ENCODE results near the gene TRIP6.
"Not testable (repeated sequence)": the region's sequence is repeated elsewhere in the genome, so short reads cannot be mapped to it uniquely, and the experiment has no call there.

Gene TRIP6

DNA sequence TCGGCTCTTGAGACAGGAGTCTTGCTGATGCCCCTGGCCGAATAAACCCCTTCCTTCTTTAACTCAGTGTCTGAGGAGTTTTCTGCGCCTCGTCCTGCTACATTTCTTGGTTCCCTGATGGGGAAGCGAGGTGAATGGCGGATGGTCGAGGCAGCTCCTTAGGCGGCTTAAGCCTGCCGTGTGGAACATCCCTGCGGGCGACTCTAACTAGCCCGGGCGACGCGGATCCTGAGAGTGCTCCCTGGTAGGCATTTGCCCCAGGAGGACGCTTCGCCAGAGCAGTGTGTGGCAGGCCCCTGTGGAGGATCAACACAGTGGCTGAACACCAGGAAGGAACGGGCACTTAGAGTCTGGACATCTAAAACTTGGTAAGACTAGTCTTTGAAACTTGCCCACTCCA, 27.8 kb upstream of the TRIP6 start:
- no peak for DNase-seq

DNA sequence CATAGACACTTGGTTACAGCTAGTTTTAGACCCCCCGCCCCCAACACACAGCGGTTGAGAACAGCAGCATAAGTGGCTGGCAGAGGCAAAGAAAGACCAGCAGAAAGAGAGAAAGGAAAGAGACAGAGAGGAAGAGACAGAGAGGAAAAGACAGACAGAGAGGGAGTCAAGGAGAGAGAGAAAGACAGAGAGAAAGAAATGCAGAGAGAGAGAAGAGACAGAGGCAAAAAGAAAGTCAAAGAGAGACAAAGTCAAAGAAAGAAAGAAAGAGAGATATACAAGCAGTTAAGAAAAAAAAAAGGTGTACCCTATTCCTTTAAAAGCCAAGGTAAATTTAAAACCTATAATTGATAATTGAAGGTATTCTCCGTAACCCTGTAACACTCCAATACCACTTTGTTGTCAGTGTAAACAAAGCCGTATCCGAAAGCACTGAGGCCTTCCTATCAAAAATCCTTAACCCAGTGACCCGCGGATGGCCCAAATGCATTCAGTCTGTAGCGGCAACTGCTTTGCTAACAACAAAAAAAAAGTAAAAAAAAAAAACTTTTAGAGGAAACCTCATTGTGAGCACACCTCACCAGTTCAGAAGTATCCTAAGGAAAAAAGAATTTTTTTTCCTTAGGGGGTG, 26.6 kb upstream of the TRIP6 start:
- no peak for DNase-seq

DNA sequence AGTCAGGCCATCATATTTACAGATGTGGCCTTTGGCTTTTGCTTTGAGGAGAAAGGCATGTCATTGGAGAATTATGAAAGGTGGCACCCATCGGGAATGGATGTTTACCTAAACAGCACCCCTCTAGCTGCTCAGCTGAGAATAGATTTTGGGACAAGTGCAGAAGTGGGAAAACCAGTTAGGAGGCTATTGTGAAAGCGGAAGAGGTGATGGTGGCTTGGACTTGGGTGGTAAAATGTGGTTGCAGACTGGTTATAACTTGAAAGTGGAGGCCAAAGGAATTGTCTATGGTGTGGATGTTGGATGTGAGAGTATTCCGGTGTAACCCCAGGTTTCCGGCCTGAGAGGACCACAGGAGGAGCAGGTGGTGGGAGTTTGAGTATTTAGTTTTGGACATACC, 19.8 kb upstream of the TRIP6 start:
- no peak for DNase-seq

DNA sequence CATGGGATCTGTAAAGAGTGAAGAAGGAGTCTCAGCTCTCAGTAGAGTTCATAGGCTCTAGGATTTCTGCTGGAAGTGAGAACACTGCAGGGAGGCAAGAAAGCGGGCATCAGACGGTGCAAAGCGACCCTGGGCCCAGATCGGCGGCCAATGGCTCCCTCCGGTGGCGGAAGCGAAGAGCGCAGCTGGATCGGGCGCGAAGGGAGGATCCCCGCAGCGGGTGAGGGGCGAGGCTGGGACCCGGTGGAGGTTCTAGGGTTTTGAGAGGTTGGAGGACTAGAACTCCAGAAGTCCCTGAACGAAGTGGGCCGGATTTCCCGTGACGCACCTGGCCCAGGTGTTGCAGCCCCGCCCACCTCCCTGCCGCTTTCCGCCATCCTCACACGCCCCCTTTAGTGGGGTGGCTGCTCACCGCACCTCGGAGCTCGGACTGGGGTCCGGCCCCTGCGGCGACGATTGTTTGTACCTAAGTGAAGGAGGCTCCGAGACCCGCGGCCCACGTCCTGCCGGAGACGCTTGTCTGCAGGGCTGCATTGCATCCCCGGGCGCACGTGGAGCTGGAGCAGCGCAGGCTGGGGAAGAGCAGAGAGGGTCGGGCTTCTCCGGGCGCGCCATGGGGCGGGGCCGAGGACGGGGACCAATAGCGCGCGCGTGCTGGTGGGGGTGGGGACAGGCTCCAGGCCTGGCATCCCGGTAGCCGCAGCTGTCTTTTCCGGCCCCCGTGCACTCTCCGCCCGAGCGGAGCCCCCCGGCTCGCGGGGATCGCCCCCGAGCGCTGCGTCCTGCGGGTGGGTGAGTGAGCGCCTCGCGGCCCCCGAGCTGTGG, 14.9 kb upstream of the TRIP6 start, which contains the start of gene SLC12A9:
TSS of gene SLC12A9 (plus strand) at position 666 of the 825 bp plus-strand sequence. CDS start 1,485 bp downstream, outside the sequence.
- DNase-seq = no peak

DNA sequence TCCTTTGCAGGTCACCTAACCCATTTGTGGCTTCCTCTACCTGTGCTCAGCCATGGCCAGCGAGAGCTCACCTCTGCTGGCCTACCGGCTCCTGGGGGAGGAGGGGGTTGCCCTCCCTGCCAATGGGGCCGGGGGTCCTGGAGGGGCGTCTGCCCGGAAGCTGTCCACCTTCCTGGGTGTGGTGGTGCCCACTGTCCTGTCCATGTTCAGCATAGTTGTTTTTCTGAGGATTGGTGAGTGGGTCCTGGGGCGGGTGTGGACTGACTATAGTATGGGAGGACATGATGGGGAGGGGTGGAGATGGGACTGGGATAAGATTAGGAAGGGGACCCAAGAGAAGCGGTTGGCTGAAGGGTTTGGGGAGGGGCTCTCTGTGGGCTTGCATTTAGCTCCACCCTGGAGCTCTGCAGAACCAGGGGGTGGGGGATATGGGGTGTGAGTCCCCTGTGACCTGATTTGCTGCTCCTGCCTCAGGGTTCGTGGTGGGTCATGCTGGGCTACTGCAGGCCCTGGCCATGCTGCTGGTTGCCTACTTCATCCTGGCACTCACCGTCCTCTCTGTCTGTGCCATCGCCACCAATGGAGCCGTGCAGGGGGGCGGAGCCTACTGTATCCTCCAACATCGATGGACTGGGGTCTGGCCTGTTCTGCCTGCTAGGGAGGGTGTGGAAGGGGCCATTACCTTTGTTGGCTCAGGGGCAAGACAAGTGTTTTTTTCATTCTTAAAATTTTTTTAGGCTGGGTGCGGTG, 12.9 kb upstream of the TRIP6 start:
- DNase-seq = no peak

DNA sequence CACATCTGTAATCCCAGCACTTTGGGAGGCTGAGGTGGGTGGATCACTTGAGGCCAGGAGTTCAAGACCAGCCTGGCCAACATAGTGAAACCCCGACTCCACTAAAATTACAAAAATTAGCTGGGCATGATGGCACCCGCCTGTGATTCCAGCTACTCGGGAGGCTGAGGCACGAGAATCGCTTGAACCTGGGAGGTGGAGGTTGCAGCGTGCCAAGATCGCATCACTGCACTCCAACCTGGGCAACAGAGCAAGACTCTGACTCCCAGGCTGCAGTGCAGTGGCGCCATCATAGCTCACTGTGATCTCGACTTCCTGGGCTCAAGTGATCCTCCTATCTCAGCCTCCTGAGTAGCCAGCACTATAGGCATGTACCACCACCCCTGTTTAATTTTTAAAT, 12.3 kb upstream of the TRIP6 start:
- DNase-seq = not testable (repeated sequence)

DNA sequence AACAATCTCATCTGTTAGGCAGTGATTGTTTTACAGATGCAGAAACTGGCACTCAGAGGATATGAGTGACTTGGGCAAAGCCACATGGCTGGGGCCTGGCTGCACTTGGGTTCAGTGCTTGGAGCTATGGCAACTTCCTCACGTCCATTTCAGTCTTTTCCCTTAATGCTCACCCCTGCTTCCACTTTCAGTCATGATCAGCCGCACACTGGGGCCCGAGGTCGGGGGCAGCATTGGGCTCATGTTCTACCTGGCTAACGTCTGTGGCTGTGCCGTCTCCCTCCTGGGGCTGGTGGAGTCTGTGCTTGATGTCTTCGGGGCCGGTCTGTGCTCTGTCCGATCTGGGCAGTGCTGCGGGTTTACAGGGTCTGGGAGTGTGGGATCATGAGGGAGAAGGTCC, 11.7 kb upstream of the TRIP6 start:
- no peak for DNase-seq

DNA sequence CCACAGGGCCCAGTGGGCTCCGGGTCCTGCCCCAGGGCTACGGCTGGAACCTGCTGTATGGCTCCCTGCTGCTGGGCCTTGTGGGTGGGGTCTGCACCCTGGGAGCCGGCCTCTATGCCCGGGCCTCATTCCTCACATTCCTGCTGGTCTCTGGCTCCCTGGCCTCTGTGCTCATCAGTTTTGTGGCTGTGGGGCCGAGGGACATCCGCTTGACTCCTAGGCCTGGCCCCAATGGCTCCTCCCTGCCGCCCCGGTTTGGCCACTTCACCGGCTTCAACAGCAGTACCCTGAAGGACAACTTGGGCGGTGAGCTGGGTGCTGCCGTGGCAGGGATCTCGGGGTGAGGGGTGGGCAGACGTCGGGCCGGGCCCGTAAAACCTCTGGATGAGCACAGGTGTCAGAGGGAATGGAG, 10.3 kb upstream of the TRIP6 start:
- no peak for DNase-seq

DNA sequence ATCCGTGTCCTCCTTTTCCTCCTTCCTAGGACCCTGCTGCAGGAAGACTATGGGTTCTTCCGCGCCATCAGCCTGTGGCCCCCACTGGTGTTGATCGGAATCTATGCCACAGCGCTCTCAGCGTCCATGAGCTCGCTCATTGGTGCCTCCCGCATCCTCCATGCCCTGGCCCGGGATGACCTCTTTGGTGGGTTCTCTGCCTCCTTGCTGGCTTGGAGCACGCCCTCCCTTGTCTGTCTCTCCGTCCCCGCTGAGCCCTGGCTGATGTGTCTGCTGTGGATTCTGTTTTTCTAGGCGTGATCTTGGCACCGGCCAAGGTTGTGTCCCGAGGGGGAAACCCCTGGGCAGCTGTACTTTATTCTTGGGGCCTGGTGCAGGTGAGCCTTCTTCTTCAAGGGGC, 7.3 kb upstream of the TRIP6 start:
- DNase-seq = no peak

DNA sequence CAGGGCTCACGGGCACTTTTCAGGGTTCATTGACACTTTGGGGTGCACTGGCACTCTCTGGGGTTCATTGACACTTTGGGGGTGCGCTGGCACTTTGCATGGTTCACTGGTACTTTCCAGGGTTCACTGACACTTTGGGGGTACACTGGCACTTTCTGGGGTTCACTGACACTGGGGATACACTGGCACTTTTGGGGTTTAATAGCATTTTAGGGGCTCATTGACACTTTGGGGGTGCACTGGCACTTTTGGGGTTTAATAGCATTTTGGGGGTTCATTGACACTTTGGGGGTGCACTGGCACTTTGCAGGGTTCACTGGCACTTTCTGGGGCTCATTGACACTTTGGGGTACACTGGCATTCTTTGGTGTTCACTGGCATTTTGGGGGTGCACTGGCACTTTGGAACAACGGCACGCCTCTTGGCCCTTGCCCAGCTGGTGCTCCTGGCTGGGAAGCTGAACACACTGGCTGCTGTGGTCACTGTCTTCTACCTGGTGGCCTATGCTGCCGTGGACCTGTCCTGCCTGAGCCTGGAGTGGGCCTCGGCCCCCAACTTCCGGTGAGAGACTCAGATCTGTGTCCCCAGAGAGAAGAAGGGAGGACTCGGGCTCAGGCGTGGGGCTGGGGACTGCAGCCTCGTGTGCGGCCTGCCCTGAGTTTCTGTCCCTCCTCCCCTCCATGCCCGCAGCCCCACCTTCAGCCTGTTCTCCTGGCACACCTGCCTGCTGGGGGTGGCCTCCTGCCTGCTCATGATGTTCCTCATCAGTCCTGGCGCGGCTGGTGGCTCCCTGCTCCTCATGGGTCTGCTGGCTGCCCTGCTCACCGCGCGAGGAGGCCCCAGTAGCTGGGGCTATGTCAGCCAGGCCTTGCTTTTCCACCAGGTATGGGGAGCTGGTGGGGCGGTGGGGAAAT, 6.2 kb upstream of the TRIP6 start:
- no peak for DNase-seq

DNA sequence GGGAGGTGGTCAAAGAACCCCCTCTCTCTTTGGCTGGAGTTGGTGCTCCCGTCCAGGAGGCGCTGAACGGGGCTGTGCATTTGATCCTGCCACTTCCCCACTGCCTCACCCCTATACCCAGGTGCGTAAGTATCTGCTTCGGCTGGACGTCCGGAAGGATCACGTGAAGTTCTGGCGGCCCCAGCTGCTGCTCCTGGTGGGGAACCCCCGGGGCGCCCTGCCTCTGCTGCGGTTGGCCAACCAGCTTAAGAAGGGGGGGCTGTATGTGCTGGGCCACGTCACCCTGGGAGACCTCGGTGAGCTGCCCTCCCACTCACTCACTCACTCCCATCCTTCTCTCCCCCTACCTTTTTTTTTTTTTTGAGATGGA, 5.6 kb upstream of the TRIP6 start:
- no peak for DNase-seq

DNA sequence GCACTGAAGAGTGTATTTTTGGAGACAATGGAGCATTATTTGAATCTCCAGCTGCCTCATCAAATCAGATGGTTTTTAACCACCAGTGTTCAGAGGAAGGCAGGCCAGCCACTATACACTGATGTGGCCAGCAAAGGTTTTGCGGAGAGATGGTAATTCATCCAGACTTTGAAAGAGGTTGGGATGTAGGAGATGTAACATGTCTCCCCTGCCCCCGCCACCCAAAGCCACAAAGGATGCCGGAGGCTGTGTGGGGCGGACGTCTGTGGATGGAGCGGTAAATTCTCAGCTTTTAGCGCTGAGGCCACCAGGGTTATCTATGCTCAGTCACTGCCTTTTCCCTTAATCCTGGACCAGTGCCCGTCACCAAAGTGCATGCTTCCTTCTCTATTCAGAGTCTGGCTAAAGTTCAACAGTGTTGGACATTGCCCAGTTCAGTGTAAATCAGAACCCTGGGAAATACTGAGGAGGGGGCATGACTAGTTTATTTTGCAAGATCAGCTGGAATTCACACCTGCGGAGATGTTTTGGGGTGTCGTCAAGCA, 3.7 kb upstream of the TRIP6 start:
- DNase-seq = no peak

DNA sequence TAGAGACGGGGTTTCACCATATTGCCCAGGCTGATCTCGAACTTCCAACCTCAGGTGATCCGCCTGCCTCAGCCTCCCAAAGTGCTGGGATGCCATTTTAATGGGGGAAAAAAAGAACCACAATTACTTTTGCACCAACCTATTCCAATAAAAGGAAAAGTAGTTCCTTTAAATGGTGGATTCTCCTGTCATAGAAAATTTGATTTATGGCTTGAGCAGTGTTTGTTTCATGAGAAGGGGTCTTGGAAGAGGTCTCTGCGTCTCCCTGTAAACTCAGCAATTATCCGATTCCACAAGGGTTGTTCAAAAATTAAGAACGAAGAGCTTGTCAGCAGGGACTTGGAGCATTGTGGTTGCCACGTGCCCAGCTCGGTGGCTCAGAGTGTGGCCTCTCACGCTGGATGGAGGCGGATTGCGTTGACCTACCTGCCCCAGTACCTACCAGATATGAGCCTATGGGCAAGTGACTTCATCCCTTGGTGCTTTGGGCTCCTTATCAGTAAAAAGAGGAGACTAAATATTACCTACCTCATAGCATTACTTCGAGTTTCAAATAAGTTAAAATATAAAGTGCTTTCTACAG, 2.8 kb upstream of the TRIP6 start:
- no peak for DNase-seq

DNA sequence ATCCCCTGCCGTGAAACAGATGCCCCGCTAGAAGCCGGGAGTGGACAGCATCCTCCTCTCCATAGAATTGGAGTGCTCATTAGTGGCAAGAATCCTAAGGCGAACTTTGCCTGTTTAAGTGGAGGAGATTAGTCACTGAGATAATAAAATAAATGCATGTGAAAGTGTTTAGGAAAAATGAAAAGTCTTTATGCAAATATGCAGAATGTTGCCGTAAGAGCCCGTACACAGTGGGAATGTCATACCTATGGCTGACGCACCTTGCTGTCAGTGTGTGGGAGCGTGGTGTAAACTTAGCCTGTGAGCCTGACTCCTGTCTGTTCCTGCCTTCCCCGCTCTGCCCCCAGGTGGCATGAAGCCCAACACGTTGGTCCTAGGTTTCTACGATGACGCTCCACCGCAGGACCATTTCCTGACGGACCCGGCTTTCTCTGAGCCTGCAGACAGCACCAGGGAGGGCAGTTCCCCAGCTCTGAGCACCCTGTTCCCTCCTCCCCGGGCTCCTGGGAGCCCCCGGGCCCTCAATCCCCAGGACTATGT, 1.7 kb upstream of the TRIP6 start:
- DNase-seq = no peak

DNA sequence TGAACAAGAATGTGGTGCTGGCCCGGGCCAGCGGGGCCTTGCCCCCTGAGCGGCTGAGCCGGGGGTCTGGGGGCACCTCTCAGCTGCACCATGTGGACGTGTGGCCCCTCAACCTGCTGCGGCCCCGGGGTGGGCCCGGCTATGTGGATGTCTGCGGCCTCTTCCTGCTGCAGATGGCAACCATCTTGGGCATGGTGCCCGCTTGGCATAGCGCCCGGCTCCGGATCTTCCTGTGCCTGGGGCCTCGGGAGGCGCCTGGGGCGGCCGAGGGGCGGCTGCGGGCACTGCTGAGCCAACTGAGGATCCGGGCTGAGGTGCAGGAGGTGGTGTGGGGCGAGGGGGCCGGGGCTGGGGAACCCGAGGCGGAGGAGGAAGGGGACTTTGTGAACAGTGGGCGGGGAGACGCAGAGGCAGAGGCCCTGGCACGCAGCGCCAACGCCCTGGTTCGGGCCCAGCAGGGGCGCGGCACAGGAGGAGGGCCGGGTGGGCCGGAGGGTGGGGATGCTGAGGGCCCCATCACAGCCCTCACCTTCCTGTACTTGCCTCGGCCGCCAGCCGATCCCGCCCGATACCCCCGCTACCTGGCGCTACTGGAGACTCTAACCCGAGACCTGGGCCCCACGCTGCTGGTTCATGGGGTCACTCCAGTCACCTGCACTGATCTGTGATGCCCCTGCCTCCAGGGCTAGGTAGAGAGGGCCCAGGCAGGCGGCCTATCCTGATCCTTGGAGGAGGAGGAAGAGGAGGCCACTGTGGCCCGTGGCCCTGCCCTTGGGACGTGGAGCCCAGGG, 1.1 kb upstream of the TRIP6 start:
- DNase-seq = no peak

DNA sequence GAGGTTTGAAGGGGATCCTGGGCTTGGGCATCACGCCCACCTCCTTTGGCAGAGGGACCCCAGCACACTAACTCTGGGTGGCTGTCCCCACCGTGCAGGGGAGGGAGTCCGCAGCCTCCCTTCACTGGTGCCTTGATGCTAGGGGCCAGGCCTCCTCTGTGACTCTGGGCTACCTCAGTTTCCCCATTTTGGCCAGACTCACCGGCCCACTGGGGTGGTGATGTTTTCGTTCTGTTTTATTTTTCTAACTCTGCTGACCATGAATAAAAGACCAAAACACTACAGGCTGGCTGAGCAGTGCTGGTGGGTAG, 503 bp upstream of the TRIP6 start:
- DNase-seq = no peak

DNA sequence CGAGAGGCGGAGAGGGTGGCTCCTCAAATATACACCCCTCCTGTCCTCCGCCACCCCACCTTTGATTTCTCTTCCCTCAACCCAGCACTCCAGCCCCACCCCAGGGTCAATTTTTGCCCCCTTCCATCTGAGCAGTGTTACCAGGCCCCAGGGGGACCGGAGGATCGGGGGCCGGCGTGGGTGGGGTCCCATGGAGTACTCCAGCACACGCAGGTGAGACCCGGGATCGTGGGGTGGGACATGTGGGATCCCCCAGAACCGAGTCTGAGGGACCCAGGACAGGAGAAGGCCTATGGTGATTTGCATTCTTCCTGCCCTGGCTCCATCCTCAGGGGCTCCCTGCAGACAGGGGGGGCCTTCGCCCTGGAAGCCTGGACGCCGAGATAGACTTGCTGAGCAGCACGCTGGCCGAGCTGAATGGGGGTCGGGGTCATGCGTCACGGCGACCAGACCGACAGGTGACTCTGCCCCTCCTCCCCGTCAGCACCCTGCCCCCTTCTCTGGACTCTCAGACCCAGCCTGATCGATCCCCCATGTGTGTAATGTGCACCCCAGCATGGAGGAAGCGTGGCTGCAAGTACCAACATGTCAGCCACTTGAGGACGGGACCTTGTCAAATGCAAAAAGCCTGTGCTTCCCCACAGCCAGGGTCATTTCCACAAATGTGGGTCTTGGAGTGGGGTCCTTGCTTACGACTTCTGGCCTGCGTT, 744 bp downstream of the TRIP6 start:
- DNase-seq = no peak

DNA sequence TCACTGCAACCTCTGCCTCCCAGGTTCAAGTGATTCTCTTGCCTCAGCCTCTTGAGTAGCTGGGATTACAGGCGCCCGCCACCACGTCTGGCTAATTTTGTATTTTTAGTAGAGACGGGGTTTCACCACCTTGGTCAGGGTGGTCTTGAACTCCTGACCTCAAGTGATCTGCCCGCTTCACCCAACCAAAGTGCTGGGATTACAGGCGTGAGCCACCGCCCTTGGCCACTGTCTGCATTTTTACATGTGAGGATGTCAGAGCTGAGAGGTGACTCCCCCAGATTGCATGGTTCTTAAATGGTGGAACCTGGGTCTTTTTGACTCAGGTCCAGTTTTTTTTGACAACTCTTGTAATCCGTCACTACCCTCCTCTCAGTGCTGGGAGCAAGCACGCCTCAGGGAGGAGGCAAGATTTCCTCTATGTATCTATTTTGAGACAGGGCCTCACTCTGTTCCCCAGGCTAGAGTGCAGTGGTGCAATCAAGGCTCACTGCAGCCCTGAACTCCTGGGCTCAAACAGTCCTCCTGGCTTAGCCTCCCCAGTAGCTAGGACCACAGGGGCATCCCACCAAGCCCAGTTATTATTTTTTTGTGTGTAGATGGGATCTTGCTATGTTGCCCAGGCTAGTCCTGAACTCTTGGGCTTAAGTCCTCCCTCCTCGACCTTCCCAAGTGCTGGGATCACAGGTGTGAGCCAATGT, 6.6 kb downstream of the TRIP6 start:
- DNase-seq = no peak

DNA sequence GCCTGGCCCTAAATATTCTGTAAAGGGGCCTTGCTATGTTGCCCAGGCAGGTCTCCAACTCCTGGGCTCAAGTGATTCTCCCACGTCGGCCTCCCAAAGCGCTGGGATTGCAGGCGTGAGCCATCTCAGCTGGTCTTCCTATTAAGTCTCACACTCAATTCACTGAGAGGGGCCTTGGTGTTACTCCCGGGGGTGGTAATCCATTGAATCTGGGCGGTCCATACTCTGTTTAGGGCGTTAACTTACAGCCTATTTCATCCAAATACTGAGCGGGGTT, 7.1 kb downstream of the TRIP6 start:
- DNase-seq = no peak

Data from cortex of kidney (tissue), 1 donor.